ENCODE data around the gene UGP2.

UGP2 gene

DNA sequence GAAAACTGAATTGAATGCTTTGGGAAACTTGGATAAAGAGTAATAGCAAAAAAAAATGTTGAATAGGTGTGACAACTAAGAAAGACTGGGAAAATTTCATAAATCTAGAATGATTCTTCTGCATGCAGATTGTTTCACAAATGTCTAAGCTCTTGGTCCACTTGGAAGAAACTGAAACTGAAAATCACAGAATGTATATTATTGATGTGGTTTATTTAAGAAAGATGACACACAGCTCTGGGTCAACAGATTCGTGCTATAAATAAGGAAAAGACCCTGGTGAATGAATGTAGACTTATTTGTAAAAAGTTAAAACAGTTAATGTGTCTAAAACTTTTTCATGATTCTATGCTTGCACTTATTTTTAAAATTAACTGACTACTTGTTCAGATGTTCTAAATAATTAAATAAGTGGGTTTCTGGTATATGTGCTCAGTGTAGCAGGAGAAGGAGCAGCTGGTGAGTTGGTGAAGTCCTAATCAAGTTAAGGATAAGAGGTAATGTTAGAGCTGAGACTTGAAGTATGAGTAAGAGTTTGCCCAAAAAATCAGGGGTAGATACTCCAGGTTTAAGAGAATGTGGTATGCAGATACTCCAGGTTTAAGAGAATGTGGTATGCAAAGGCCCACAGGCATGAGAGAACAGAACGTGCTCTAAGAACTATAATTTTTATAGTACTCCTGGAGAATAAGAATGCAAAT is 24.5 kb downstream of the UGP2 start:
- DNase-seq: no peak

DNA sequence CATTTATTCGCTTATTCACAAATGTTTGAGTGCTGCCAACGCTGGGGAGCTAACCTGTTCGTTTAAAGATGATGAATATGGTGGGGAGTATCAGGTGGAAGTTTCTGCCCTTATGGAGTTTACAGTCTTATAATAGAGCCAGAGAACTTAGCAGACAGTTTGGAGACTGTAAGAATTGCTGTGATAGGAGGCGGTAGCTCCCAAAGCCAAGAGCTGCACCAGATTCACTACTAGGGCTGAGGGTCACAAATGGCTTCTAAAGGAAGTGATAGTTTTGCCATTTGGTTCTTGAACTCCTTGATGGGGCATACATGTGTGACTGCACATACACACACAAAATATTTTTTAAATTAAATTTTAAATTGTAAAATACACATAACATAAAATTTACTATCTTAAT is 29.0 kb downstream of the UGP2 start:
- no peak for DNase-seq

DNA sequence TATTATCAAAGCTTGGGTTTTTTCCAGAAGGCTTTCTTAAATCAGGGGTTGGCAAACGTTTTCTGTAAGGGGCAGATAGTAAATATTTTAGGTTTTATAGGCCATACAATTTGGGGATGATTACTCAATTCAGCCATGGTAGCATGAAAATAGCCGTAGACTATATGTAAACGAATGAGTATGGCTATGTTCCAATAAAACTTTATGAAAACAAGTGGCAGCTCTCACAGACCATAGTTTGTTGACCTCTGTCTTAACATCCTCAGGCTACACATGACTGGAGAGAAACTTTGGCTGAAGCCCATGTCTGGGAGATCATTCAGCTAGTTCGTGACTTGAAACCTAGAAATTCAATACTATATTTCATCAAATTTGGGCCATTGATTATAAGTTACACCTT is 30.2 kb downstream of the UGP2 start:
- no peak for DNase-seq

DNA sequence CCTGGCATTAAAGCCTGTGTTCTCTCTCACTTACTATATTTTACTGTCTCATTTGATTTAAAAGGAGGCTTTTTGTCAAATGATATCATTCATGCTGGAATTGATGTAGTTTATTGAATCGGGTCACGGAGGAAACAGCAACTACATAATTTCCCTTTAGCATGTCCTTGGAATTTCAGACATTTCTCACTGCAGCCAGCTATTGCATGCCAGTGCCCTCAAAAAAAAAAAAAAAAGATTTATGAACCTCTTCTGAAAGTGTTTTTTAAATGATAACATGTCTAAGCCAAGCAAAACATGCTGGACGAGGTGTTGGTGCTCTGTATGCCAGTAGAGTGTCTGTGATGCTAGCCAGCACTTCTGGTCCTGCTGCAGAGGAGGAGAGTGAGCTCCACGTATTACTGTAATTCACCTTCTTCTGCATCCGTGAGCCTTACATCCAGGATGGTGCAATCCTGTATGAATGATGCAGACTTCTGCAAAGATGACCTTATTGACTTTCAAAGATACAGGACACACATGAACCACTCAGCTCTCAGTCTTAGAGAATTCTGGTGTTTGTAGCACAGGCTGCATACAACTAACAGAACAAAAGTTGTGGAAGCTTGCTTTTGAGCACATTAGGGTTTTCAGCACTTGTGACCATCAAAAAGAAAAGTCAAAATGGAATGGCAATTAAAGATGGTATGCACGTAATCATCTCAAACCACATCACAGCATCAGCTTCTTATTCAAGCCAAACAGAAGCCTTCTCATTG is 31.1 kb downstream of the UGP2 start:
- DNase-seq: no peak

DNA sequence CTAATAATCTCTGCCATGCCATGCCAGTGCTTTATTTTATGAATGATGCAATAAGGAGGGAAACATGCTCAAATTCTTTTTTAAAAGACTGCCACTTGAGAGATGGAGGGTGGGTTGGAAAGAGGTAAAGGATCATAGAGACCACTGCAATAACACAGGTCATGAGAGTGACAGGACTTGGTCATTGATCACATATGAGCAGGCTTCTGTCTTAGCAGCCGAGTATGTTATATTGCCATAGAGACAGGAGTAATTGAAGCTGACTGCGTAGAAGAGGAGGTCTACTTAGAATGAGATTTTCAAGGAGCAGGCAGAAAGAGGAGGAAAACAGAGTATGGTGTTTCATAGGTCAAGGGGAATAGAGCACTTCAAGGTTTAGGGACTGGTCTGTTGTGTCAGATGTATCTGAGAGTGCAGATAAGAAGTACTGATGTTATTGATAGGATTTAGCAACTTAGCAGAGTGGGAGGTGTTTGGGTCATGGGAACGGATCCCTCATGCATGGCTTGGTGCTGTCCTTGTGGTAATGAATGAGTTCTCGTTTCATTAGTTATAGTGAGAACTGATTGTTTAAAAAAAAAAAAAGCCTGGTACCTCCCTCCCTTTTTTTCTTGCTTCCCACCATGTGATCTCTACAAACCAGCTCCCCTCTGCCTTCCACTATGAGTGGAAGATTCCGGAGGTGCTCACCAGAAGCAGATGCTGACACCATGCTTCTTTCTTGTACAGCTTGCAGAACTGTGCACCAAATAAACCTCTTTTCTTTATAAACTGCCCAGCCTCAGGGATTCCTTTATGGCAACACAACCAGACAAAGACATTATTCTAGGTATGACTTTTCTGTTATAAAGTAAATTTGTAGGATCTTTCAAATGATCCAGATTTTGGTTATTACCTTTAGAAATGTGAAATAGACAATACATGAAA is 32.8 kb downstream of the UGP2 start:
- DNase-seq: no peak

DNA sequence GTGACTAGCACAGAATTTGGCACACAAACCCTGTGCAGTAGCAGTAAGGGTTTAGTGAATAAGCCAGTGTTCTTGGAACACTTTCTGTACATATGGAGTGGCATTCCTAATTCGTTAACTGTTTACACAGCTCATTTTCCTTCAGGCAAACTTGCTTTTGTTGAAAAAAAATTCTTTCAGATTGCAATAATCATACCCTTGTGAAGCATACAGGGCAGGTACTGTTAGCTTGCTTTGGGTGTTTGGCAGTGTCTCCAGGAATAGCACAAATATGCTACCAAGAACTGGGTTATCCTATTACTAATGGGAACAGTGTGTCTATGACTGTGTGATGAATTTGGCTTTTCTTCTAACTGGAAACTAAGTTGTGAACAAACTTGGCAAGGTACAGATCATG is 33.4 kb downstream of the UGP2 start:
- no peak for DNase-seq

DNA sequence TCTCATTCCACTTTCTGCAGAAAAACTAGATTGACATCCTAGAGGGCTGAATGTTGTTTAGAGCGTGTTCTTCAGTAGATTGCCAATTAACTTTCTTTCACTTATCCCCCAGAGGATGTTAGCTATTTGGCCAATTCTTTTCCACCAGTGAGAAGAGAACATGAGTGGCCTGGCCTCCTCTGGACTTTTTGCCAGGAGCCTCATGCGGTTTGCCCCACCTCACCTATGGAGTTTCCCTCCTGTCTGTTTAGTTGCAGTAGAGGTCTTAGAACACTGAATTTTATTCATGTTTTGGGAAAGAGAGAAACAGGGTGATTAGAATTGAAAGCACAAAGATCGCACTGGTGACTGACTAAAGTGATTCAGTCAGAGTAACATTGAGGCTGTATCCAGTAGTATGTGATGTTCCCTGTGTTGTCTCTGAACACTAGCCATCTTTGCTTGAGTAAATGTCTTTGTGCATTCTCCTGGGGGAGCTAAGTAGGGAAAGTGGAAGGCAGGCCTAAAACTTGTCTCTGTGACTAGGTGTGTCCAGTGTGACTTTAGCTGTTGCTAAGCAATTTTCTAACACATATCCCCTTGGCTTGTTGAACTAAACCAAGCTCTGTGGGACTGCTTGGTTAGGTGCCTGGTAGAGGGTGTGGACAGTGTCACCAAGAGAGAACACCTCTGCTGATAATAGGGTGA is 34.0 kb downstream of the UGP2 start:
- no peak for DNase-seq

DNA sequence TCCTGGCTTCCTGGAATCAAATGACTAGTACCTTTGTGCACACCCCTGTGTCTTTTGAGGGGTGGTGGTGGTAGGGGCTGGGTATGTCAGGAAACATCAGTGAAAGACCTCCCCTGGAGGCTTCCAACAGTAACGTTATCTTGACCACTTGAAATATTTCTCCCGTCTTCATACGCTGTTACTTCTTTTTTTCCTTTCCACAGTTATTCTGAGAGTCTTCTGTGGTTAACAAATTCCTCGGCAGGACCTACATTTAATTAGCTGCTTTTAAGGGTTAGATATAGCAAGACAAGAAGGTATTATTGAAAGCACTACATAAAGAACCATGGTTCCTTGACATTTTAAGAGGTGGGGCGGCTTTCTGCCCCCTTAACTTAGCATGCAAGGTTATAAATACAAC is 34.6 kb downstream of the UGP2 start:
- no peak for DNase-seq

DNA sequence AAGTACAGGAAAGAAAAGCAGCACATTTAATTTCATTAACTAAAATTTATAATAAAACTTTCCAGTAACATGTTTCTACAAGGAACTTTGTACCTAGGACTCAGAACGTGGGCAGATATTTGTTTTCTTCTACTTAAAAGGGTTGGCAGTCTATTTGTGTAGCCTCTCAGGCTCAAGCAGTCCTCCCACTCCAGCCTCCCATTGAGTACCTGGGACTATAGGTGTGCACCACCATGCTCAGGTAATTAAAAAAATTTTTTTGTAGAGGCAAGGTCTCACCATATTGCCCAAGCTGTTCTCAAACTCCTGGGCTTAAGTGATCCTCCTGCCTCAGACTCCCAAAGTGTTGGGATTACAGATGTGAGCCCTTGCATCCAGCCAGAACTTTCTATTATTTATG is 36.8 kb downstream of the UGP2 start:
- DNase-seq: no peak

DNA sequence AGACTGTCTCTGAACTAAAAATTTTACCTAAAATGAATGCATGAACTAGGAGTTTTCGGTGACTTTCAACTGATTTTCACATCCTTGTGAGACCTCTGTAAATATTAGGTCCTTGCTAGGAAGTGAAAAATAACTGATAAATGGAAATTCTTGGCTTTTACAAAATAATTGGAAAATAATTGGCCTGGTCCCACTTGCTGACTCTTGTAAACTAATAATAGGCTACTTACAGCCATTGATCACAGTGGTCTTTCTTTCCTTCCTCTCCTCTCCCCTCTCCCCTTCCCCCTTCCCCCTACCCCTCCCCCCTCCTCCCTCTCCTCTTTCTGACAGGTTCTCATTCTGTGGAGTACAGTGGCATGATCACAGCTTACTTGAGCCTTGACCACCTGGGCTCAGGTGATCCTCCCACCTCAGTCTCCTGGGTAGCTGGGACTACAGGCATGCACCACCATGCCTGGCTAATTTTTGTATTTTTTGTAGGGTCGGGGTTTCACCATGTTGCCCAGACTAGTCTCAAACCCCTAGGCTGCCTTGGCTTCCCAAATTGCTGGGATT is 38.3 kb downstream of the UGP2 start:
- DNase-seq: no peak

DNA sequence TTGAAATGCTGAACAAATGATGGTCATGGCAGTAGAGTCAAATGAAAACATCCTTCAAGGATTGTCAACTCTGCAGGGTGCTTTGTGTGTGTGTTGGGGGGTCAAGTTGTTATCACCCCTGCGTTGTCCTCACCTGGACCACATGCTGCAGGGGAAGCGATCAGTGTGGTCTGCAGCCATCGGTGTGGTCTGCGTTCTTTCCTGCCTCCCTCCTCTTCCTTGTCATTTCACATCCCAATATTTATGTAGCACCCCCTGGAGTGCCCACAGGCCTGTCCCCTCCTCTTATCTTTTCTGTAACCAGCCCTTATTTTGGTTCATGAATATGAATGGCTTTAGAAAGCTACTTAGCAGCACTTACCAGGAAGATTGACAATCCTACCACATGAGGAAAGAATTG is 38.9 kb downstream of the UGP2 start:
- DNase-seq: no peak

DNA sequence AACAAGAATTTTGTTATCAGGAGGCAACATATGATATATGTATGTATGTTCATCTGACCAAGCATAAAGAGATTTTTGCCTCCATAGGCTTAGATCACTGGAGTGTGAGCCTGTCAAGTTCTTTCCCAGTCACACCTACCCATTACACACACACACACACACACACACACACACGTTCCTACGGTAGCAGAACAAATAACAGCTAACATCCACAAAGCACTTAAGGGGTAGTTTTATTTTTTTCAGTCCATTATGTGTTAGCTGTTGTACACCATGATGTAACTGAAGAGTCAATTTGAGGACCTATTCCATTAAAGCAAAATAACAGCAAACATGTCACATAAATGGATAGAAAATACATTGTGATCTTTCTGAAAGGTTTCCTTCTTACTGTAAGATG is 39.5 kb downstream of the UGP2 start:
- no peak for DNase-seq

DNA sequence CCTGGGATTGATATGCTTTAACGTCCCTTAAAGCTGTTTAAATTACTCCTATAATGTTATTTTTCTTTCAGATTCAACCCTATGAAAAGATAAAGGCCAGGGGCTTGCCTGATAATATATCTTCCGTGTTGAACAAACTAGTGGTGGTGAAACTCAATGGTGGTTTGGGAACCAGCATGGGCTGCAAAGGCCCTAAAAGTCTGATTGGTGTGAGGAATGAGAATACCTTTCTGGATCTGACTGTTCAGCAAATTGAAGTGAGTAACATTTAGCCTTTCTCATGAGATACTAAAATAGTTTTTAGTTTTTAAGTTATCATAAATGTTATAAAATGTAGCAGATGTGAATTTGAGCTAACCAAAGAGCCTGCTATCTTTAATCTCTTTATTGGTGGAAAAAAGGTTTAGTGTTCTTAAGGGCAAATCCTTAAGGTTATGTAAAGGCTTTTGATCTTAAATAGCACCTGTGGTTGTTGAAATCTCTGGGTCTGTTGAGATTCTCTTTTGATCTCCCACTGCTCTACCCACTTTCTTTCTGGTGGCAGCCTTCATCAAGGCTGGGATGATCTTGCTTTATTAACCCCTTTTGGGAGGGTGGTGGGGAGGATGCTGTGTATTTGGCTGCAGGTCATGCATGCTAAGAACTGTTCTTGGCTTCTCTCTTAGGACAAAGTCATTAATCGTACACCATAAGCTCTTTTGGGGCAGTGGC is 40.9 kb downstream of the UGP2 start:
- no peak for DNase-seq

DNA sequence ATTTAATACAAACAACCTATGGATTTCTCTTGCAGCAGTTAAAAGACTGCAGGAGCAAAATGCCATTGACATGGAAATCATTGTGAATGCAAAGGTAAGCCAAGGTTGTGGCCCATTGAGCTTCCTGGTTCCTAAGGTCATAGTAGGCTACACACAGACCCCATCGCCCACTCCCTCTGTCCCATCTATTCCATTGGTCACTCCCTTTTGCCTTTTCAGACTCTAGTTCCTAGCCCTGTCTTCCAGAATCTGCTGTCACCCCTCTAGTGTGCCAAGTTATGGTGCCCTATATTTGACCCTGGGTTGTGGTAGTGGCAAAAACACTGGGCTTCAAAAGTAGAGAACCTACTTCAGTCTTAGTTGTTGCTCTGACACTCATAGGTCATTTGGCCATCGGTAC is 44.7 kb downstream of the UGP2 start:
- no peak for DNase-seq

DNA sequence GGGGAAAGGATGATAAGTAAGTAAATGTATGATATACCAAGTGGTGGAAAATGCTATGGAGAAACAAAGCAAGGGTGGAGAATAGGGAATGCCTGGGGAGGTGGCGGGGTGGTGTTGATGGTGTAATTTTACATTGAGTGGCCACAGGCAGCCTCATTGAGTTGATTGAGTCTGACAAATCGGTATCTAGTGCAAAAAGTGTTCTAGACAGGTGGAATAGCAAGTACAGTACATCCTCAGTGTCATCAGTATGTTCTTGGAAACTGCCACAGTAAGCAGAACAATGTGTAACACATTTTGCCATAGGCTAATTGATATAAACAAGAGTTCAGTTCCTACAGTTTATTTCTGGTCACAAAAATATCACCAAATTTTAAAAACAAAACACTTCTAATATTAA is 46.4 kb downstream of the UGP2 start:
- no peak for DNase-seq

DNA sequence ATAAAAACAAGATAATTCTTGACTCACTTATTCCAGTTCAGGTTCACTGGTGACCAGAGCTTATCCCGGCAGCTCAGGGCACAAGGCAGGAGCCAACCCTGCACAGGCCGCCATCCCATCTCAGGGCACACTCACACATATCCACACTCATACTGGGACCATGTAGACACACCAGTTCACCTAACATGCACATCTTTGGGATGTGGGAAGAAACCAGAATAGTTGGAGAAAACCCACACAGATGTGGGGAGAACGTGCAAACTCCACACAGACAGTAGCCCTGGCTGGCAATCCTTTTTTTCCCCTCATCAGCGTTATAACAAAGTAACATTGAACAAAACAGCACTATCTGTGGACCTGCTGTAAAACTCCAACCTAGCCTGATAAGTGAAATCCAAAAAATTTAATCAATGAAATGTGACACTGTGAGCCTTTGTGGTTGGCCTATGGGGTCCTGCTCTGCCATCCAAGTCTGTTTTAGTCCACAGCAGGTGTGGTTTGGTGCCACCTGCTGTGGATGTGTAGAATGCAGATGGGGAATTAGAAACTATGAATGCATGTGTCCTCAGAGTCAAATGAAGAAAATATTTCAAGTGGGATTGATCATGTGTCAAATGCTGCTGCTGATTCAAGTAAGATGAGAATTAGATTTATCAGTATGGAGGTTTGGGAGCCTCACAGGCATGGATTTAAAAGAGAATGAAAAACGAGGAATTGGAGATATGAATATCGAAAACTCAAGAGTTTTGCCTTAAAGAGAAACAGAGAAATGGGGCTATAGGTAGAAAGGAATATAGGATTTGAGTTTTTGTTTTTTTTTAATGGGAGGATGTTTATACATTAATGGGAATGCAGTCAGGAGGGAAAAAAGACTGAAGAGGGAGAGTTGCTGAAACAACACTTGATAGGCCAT is 47.0 kb downstream of the UGP2 start:
- peak; percentile 16 for DNase-seq

DNA sequence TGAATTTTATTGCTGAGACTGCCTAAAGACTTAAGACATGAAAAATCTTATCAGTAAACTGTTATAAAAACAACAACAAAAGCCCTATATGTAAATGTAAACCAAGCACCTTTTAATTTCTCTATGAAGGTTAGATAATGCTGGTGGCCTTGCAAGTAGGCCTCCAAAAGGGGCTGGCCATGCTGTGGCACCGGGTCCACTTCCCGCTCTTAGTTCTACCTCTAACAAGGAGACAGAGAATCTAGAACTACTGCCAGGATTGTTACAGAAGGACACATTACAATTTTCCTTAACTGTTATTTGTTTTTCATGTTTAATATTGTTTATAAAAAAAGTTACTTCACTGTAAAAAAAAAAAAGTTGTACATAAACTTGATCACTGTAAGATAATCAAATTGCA is 49.0 kb downstream of the UGP2 start:
- no peak for DNase-seq

DNA sequence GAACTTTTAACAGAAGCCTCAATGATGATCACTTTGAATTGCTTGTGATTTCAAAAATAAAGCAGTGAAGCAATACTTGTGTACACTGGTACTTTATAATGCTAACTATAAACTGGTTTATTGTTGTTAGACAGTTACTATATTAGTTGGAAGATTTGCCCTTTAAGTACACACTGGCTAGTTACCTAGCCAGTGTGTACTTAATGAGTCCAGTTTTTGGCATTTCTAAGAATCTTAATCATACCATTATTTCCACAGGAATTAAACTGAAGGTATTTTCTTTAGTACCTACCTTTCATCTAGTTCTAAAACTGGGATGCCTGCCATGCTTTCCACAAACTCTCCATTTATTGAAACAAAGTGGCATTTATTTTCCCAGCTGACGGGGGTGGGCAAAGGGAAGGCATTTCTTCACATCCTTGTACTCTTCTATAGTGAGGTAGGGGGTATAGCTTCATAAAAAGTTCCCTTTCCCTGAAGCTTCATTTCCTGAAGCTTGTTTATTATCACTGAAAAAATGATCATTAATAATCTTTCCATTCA is 49.9 kb downstream of the UGP2 start:
- no peak for DNase-seq

DNA sequence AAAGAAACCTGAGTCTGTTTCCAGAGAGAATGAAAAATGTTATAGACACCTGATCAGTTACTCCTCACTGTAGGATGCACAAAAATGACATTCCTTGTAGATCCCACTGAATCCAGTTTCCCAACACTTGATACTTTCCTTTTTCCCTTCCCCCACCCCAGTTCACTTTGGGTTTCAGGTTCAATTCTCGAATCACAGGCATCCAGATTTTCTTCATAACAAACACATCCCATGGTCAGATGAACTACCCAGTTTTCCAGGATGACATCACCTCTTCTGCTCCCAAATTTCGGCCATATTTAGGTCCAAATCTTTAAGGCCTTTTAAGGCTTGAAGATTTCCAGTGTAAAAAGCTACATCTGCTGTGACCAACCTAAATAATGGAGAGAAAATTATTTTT is 51.5 kb downstream of the UGP2 start:
- DNase-seq: no peak

DNA sequence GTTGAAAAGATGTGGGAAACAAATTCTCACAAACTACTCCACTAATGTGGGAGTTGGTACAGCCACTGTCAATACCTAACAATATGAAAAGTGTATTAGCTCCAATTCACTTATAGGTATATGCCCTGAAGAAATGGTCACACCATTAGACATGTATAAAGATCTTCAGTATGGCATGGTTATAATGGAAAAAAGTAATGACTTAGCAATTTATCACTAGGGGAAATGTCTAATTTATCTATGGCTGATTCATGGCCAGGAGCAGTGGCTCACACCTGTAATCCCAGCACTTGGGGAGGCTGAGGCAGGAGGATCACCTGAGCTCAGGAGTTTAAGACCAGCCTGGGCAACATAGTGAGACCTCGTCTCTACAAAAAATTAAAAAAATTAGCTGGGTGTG is 52.5 kb downstream of the UGP2 start:
- no peak for DNase-seq

DNA sequence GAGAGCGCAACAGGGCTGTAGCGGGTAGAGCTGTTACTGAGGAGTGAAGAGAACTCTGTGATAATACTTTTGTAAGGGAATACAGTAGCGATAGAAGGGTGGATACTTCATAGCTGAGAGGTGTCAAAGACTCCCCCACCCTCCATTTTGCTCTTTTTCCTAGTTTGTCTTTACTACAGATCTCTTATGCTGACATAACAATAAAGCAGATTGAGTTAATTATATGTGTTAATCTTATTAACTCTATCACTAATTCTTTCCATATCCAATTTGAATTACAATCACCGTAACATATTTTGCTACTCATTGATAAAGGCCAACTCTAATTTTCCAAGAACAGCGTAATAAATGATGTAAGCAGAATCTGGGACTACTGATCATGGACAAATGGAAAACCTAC is 57.1 kb downstream of the UGP2 start:
- no peak for DNase-seq
